ENCODE data around the gene SORCS2.

GRCh38 chr4:7199771-7200441 is 7.6 kb downstream of the SORCS2 start:
- TF ChIP-seq EZH2 (IDR thresholded peaks at IDR 0.05; ENCODE audit: borderline replicate concordance, low read depth, low read length, poor library complexity, severe bottlenecking) (no peak), CTCF (conservative IDR thresholded peaks at IDR 0.05; ENCODE audit: low read depth, low read length) (no peak)

Data from A673 (cell line).